Stomach (tissue), 4 donors: ENCODE data around the gene STRA6.

ENCODE experiments used
- CTCF ChIP-seq, 7 experiments: fragments of 450-650 bp in 4 of 7; fragments of 200-600 bp in 3 of 7; sonication (generic) in 3 of 7; IDR thresholded peaks; one replicate each; pipeline ENCODE4 v1.5.1; 2016 to 2019; ENCODE audit warnings: antibody characterized with exemption in 7 of 7, control low read depth in 2 of 7, mild to moderate bottlenecking in 1 of 7
- EP300 ChIP-seq: sonication (generic); formaldehyde crosslinking; IDR thresholded peaks from one replicate; pipeline ENCODE4 v1.6.1; 2017; ENCODE audit warnings: antibody characterized with exemption
- POLR2A ChIP-seq, 4 donors: fragments of 450-650 bp; IDR thresholded peaks; one replicate each; pipeline ENCODE4 v1.6.1; 2016; ENCODE audit warnings: antibody characterized with exemption in 4 of 4, control low read depth in 2 of 4, mild to moderate bottlenecking in 1 of 4, moderate library complexity in 1 of 4
- POLR2AphosphoS5 ChIP-seq, 3 donors: sonication (generic); formaldehyde crosslinking; IDR thresholded peaks; one replicate each; pipeline ENCODE4 v1.6.1; 2016; ENCODE audit warnings: antibody characterized with exemption in 3 of 3

- no peak for TF ChIP-seq CTCF (IDR thresholded peaks at IDR 0.05)
- TF ChIP-seq POLR2A (IDR thresholded peaks at IDR 0.05) = no peak
- TF ChIP-seq POLR2AphosphoS5 (IDR thresholded peaks at IDR 0.05) = no peak
- no peak for TF ChIP-seq EP300
These were observed 29.7 kb downstream of the STRA6 start for GRCh38 chr15:74172701-74173379.
